NT2/D1 (cell line): ENCODE data around the gene HYAL4.
"Not testable (repeated sequence)": the region's sequence is repeated elsewhere in the genome, so short reads cannot be mapped to it uniquely, and the experiment has no call there.

Source experiments
- SUZ12 ChIP-seq: IDR thresholded peaks from 2 replicates; pipeline ENCODE4 v1.6.1; 2011; ENCODE audit not compliant: insufficient read length, insufficient read depth; ENCODE audit errors: extremely low read depth
- YY1 ChIP-seq: IDR thresholded peaks from 2 replicates; pipeline ENCODE4 v1.6.1; 2011; ENCODE audit not compliant: insufficient read length, insufficient read depth

GRCh38 chr7:123856428-123856827 lies 11.5 kb downstream of the HYAL4 start:
- TF ChIP-seq YY1, SUZ12: not testable (repeated sequence)
